Right ventricle myocardium inferior (tissue), 1 donor: ENCODE measurements around the gene RGS8. TPM values are rescaled to one million over a fixed set of nuclear protein-coding genes. Genes with fewer than 3 reads are reported as not detected.
A peak's percentile ranks its signal among the peaks of the same experiment; 100 is the strongest.
"Not testable (repeated sequence)": the region's sequence is repeated elsewhere in the genome, so short reads cannot be mapped to it uniquely, and the experiment has no call there.

Source experiments
- ATAC-seq: fragments of 200-7000 bp; cut with Tn5 transposase; one replicate; pipeline ENCODE4 v1.9.1; 2020; ENCODE audit warnings: mild to moderate bottlenecking, moderate library complexity
- DNase-seq: peaks from one replicate; pipeline ENCODE4 v3.0.0; 2021; ENCODE audit errors: missing footprints
- intact Hi-C: fragments of 100-400 bp; cut with DNase I; formaldehyde crosslinking; loops from one replicate; pipeline ENCODE4 v1.11.0; 2022
- total RNA-seq: library from RNA; stranded (reverse); fragmentation: NEBNext Ultra II Directional; extraction: Animal tissue kit (Norgen Biotek cat#: 25700); gene quantifications from one replicate; pipeline ENCODE4 v1.2.1, GENCODE V29; 2021
- donor health status: DM: no; HTN: yes; CAD: no; lungs with severe emphysema.

RGS8 gene
- total RNA-seq, 1 donor from 2014 or later, result not detected

GRCh38 chr1:182704677-182705076 is 20.3 kb upstream of the RGS8 start:
- intact Hi-C loops, result no loop called here
- no peak for ATAC-seq
- DNase-seq, result no peak

GRCh38 chr1:182703539-182703938 is 19.2 kb upstream of the RGS8 start:
- intact Hi-C loops, result no loop called here
- ATAC-seq (no peak), DNase-seq (no peak)

- DNase-seq (no peak), ATAC-seq (no peak)
- intact Hi-C loops, result no loop called here
These were observed 18.6 kb upstream of the RGS8 start for GRCh38 chr1:182702826-182703524.

DNA sequence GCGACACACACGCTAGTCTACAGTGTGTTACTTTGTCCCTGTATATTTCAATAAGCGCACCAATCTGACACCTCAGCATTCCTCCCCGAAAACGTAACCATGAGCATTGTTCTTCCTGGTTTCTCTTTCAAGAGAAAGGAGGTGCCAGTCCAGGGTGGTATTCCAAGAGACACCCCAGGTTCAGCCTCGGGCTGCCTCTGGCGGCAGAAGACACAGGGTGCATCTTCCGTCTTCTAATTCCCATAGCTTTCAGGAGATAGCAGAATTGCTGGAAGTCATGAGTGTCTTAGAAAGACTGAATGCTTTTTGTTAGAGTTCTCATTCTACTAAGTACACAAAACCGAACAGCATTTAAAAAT is 15.9 kb upstream of the RGS8 start:
- no peak for ATAC-seq
- intact Hi-C loops, result no loop called here
- no peak for DNase-seq

GRCh38 chr1:182699393-182700350 is 15.3 kb upstream of the RGS8 start:
- intact Hi-C loops, result no loop called here
- ATAC-seq (peak; percentile 70), DNase-seq (no peak)

- intact Hi-C loops, result no loop called here
- peak; percentile 43 for ATAC-seq
- DNase-seq, result no peak
These were observed 14.6 kb upstream of the RGS8 start for GRCh38 chr1:182698971-182699370.

DNA sequence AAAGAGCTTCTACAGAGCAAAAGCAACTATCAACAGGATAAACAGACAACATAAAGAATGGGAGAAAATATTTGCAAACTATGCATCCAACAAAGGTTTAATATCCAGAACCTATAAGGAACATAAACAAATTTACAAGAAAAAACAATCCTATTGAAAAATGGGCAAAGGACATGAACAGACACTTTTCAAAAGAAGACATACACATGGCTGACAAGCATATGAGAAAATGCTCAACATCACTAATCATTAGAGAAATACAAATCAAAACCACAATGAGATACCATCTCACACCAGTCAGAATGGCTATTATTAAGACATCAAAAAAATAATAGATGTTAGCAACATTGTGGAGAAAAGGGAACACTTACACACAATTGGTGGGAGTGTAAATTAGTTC is 8.8 kb upstream of the RGS8 start:
- intact Hi-C loops, ATAC-seq, DNase-seq: not testable (repeated sequence)

GRCh38 chr1:182690886-182691443 is 6.6 kb upstream of the RGS8 start:
- ATAC-seq, result no peak
- no peak for DNase-seq

DNA sequence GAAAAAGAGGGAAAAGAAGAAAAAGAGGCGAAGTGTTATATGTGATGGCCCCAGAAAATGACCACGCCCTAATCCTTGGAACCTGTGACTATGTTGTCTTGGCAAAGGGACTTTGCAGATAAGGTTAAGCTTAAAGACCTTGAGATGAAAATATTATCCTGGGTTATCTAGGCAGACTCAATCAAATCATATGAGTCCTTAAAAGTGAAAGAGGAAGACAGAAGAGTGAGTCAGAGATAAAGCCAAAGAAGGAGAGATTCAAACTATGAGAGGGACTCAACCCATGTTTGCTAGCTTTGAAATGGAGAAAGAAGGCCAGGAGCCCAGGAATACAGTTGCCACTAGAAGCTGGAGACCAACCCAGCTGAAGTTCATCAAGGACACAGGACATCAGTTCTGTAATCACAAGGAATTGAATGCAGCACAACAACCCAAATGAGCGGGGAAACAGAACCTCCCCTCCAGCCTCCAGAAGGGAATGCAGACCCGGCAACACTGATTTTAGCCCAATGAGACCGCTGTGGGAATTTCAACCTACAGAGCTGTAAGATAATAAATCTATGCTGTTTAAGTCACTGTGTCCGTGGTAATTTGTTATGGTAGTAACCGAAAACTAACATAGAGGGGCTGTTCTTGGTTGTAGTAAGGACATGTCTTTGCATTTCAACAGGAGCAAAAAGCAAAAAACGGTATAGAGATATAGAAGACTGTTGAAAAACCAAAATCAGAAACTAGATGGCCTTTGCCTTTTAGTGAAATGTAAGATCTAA is 4.2 kb upstream of the RGS8 start:
- DNase-seq, result no peak
- no peak for ATAC-seq
- intact Hi-C loops, result no loop called here

More at GRCh38 chr1:182690886-182691443, 6.6 kb upstream of the RGS8 start:
- intact Hi-C loops, result no loop called here

DNA sequence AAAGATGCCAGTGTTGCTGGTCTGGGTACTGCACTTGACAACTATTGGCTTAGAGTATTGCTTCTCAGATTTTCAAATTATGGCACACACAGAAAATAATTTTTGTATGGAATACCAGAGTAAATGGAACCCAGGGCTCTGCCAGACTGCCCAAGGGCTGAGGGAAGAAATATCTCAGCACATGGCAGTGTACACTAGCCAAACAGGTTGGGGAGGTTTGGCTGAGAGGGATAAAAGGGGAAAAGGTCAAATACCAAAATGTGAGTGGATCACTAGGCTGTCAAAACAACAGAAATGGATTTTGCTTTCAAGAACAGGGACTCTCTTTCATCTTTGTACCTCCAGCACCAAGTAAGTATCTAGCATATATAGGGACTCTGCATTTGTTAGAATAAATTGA is 3.0 kb upstream of the RGS8 start:
- DNase-seq (no peak), ATAC-seq (no peak)
- intact Hi-C loops, result no loop called here

DNA sequence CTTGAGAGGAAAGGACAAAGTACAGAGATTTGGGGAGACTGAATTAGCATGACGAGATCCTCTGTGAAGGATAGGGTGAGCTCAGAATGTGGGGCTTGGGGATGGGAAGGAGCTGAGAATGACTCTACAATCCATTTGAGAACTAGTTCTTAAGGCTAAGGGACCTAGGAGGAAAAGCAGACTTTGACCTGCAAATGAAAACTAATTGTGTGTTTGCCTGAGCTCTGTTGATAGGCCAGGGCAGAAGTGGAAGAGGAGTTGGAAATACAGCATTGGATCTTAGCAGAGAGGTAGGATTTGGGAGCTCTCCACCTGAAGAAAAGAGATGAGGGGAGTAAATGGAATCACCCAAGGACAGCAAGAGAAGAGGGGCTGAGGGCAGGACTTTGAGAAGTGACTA is 2.1 kb upstream of the RGS8 start:
- no peak for ATAC-seq
- DNase-seq, result no peak
- intact Hi-C loops, result no loop called here

DNA sequence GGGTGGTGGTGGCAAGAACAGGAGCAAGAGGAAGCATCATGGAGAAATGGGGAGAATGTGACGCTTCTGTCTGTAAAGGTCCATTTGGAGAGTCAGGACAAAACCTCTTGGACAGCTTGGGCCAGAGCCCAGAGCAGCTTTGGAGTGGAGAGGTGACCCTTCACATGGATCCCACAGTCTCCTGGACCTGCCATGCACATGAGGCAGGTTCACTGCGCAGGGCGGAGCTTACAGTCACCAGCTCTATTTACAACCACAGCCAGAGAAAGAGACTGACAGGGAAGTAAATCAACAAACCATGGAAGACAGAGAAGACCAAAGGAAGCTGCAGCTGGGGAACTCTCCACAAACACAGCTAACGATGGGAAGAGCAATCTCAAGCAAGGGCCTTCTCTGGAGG is 828 bp upstream of the RGS8 start:
- intact Hi-C loops, result no loop called here
- DNase-seq (no peak), ATAC-seq (no peak)

DNA sequence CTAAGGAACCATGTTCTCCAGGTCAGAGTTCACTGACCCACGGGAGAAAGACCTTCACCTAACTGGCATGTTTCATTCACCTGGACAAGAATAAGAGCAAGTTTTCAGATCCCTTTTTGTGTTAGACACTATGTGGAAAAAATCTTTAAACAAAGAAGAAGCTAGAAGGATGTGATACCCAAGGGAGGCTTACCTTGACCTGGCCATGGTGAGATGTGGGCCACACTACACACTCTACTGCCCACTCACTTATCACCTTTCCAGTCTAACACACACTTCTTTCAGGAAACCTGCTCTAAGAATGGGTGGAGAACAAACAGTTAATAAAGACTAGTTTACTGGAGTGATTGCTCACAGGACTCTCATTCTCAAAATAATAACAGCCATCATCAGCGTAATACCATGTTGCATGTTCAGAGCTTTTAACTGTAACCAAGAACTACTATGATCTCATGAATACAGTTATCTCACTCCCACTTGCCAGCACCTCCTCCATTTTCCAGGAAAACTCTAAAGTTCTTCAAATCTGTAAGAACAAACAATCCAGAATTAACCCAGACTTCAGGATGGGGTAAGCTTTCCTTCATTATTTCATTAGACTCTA is 1.4 kb downstream of the RGS8 start:
- intact Hi-C loops, result no loop called here
- ATAC-seq, result no peak
- DNase-seq, result no peak

- intact Hi-C loops, result no loop called here
- ATAC-seq (no peak), DNase-seq (no peak)
These were observed 2.0 kb downstream of the RGS8 start for GRCh38 chr1:182682406-182682805.

DNA sequence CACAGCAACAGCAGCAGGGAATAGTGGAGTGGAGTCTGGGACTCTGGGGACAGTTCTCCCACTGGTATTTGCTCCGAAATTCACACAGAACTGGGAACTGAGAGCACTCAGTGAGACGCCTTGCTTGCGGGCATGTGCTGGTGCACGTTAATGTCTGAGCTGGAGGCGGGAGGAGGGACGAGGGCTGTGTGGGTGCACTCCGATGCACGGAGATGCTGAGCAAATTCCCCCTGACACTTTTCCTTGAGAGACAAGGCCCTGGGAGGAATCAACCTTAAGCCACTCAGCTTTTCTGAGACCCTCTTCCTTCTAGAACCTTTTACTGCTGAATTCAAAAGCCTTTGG is 2.8 kb downstream of the RGS8 start:
- DNase-seq (peak; percentile 53), ATAC-seq (no peak)
- intact Hi-C loops, result no loop called here

- DNase-seq (no peak), ATAC-seq (no peak)
- intact Hi-C loops, result no loop called here
These were observed 3.4 kb downstream of the RGS8 start for GRCh38 chr1:182680901-182681567.

DNA sequence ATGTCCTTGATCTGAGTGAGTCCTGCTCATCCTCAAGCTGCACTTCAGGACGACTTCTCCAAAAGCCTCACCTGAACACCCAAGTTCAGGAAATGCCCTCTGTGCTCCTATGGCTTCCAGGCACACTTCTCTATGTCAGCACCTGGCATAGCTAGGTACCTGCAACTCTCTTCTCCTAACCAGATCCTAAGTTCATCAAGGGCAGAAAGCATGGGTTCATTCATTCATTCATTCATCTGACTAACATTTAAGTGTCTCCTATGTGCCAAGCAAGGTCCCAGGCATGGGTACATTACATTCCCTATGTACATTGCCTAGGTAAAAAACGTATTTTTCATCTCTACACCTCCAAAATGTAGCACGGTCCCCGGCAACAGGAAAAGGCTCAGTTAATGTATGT is 4.0 kb downstream of the RGS8 start:
- intact Hi-C loops, result no loop called here

GRCh38 chr1:182679684-182680083 is 4.7 kb downstream of the RGS8 start:
- intact Hi-C loops, result loop anchor here (5.0 kb wide), 2 partner anchors 62 to 77 kb away; partner anchors contain the start of gene RGS16
- DNase-seq (no peak), ATAC-seq (peak; percentile 48)

More for the DNA sequence above, 4.0 kb downstream of the RGS8 start:
- no peak for DNase-seq
- no peak for ATAC-seq
